Esophagus squamous epithelium (tissue), 5 donors: Measurements from ENCODE around the gene UNC5CL. TPM values are rescaled to one million over a fixed set of nuclear protein-coding genes. Genes with fewer than 3 reads are reported as not detected.

ENCODE experiments used
- DNase-seq: peaks from one replicate; lab custom pipeline; 2025; lab: John Stamatoyannopoulos, UW
- H3K27ac ChIP-seq, 4 donors: fragments of 200-600 bp; sonication (generic); one replicate each; pipeline ENCODE4 v1.5.1; 2016 to 2019; ENCODE audit warnings: mild to moderate bottlenecking in 1 of 4
- H3K27me3 ChIP-seq, 4 donors: fragments of 200-600 bp; sonication (generic); 1 replicate in 3 of 4; 2 replicates in 1 of 4; pipeline versions ENCODE4 v1.5.1 to v1.6.0; 2017 to 2021; ENCODE audit warnings: antibody characterized with exemption in 1 of 4
- H3K36me3 ChIP-seq, 3 donors: fragments of 200-600 bp; sonication (generic); one replicate each; pipeline ENCODE4 v1.5.1; 2016 to 2019
- H3K4me1 ChIP-seq, 3 donors: fragments of 200-600 bp; sonication (generic); one replicate each; pipeline ENCODE4 v1.5.1; 2017 to 2019
- H3K4me3 ChIP-seq, 4 donors: fragments of 200-600 bp; sonication (generic); 1 replicate in 3 of 4; 2 replicates in 1 of 4; pipeline ENCODE4 v1.5.1; 2016 to 2019; ENCODE audit warnings: mild to moderate bottlenecking in 2 of 4, moderate library complexity in 1 of 4
- H3K9me3 ChIP-seq, 3 donors: fragments of 200-600 bp; sonication (generic); one replicate each; pipeline ENCODE4 v1.5.1; 2016 to 2019
- CTCF ChIP-seq, 6 experiments: fragments of 450-650 bp in 4 of 6; fragments of 200-600 bp in 2 of 6; sonication (generic) in 2 of 6; IDR thresholded peaks; one replicate each; pipeline ENCODE4 v1.5.1; 2016 to 2019; ENCODE audit warnings: antibody characterized with exemption in 6 of 6, mild to moderate bottlenecking in 4 of 6, moderate library complexity in 4 of 6
- POLR2A ChIP-seq, 4 donors: fragments of 450-650 bp; IDR thresholded peaks; one replicate each; pipeline ENCODE4 v1.6.1; 2017; ENCODE audit warnings: antibody characterized with exemption in 4 of 4, mild to moderate bottlenecking in 4 of 4, moderate library complexity in 3 of 4
- WGBS, 2 donors: methylation state at CpG; one replicate each; pipeline ENCODE4 v1.1.5; 2018; 5-methylcytosine and 5-hydroxymethylcytosine counted together
- intact Hi-C: fragments of 100-400 bp; cut with DNase I; formaldehyde crosslinking; loops from one replicate; pipeline ENCODE4 v1.15.0; 2022
- total RNA-seq, 4 donors: library from RNA; depleted of rRNA; stranded (reverse); fragments of >200 nt; gene quantifications; one replicate each; pipeline ENCODE4 v1.1.0, GENCODE V29; 2016
- donor health status: DM: yes; HTN: yes; CAD: no.

Gene UNC5CL
- total RNA-seq, 4 donors from 2014 or later: 0.42 to 1.2 (median 0.81) TPM

GRCh38 chr6:41059556-41059955 lies 20.5 kb upstream of the UNC5CL start:
- peaks cover under 1 to 28% (median 13%) of the 10 kb centered on the region in 3 donors for H3K4me1 ChIP-seq
- intact Hi-C loops: no loop called here
- WGBS, 2 donors: 41 to 44% methylated on average over 1 of the region's 1 CpG
- no peak overlapping the region for H3K27ac ChIP-seq
- peaks cover 0 to 32% (median 3%) of the 10 kb centered on the region in 3 donors for H3K36me3 ChIP-seq
- TF ChIP-seq CTCF (IDR thresholded peaks at IDR 0.05) (no peak), POLR2A (IDR thresholded peaks at IDR 0.05) (no peak)
- H3K4me3 ChIP-seq: no peak overlapping the region
- no peaks in the 10 kb centered on the region for H3K27me3 ChIP-seq
- no peaks in the 10 kb centered on the region for H3K9me3 ChIP-seq
- no peak for DNase-seq

- WGBS, 2 donors: 69 to 78% methylated on average over 2 of the region's 2 CpGs
- TF ChIP-seq POLR2A (IDR thresholded peaks at IDR 0.05) (no peak), CTCF (IDR thresholded peaks at IDR 0.05) (no peak)
- intact Hi-C loops: no loop called here
- Histone ChIP-seq H3K27me3 (no peaks in the 10 kb centered on the region), H3K4me1 (peaks cover 0 to 28% (median 13%) of the 10 kb centered on the region in 3 donors), H3K9me3 (no peaks in the 10 kb centered on the region), H3K27ac (no peak overlapping the region), H3K4me3 (no peak overlapping the region), H3K36me3 (peaks cover 0 to 25% (median 3%) of the 10 kb centered on the region in 3 donors)
- DNase-seq: no peak
Measured at GRCh38 chr6:41058783-41059181, 19.8 kb upstream of the UNC5CL start.

- no peak overlapping the region for H3K27ac ChIP-seq
- no peaks in the 10 kb centered on the region for H3K9me3 ChIP-seq
- WGBS, 2 donors: 67 to 68% methylated on average over 4 to 5 of the region's 6 CpGs
- no peak for DNase-seq
- TF ChIP-seq CTCF (IDR thresholded peaks at IDR 0.05): no peak
- no peak for TF ChIP-seq POLR2A (IDR thresholded peaks at IDR 0.05)
- no peak overlapping the region for H3K4me3 ChIP-seq
- H3K27me3 ChIP-seq: no peaks in the 10 kb centered on the region
- H3K4me1 ChIP-seq: peaks cover 0 to 44% (median 22%) of the 10 kb centered on the region in 3 donors
- peaks cover 0 to 14% (median 3%) of the 10 kb centered on the region in 3 donors for H3K36me3 ChIP-seq
- intact Hi-C loops: no loop called here
Measured at GRCh38 chr6:41056768-41057490, 17.9 kb upstream of the UNC5CL start.

- H3K36me3 ChIP-seq: peaks cover 0 to 5% (median 0%) of the 10 kb centered on the region in 3 donors
- no peak overlapping the region for H3K4me3 ChIP-seq
- no peak for DNase-seq
- intact Hi-C loops: no loop called here
- H3K9me3 ChIP-seq: no peaks in the 10 kb centered on the region
- H3K4me1 ChIP-seq: peaks cover 0 to 29% (median 22%) of the 10 kb centered on the region in 3 donors
- TF ChIP-seq CTCF (IDR thresholded peaks at IDR 0.05) (no peak), POLR2A (IDR thresholded peaks at IDR 0.05) (no peak)
- H3K27me3 ChIP-seq: no peaks in the 10 kb centered on the region
- H3K27ac ChIP-seq: no peak overlapping the region
- WGBS, 2 donors: 50 to 57% methylated on average over 2 to 3 of the region's 3 CpGs
Measured at GRCh38 chr6:41055149-41055548, 16.1 kb upstream of the UNC5CL start.

GRCh38 chr6:41054511-41054910 lies 15.5 kb upstream of the UNC5CL start:
- Histone ChIP-seq H3K4me1 (peaks cover 0 to 26% (median 19%) of the 10 kb centered on the region in 3 donors), H3K4me3 (no peak overlapping the region), H3K27ac (no peak overlapping the region), H3K36me3 (peaks cover 0 to 5% (median 0%) of the 10 kb centered on the region in 3 donors), H3K27me3 (no peaks in the 10 kb centered on the region), H3K9me3 (no peaks in the 10 kb centered on the region)
- WGBS, 2 donors: 96 to 100% methylated on average over 3 of the region's 3 CpGs
- intact Hi-C loops: no loop called here
- TF ChIP-seq POLR2A (IDR thresholded peaks at IDR 0.05) (no peak), CTCF (IDR thresholded peaks at IDR 0.05) (no peak)
- no peak for DNase-seq
